ENCODE measurements around the gene ZNF444.
A peak's percentile ranks its signal among the peaks of the same experiment; 100 is the strongest.

ZNF444 gene

DNA sequence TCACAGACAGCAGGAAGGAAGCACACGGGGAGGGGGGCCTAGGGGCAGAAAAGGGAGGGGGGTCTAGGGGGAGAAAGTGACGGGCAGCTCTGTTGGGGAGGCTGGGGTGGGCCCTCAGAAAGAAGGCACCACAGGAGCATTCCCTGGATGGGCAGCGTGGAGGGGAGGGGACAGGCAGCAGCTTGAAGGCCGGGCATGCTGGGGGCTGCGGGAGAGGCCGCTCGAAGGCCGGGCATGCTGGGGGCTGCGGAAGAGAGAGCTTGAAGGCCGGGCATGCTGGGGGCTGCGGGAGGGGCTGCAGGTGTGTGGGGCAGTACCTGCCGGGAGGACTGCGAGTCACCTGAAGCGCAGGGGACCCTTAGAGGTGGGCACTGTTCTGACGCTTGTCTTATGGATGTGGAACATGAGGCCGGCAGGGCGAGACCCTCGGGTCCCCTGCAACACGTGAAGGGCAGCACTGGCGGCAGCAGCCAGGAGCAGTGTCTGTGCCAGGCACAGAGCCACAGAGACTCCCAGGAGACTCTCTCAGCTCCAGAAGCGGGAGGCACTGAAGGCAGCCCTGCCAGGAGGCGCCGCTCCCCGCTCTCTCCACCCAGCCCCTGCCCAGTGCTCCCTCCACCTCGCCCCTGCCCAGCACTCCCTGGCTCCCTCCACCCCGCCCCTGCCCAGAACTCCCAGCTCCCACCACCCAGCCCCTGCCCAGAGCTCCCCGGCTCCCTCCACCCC, 33.3 kb upstream of the ZNF444 start:
- DNase-seq (ENCODE audit: low read depth, low spot score) = no peak

DNA sequence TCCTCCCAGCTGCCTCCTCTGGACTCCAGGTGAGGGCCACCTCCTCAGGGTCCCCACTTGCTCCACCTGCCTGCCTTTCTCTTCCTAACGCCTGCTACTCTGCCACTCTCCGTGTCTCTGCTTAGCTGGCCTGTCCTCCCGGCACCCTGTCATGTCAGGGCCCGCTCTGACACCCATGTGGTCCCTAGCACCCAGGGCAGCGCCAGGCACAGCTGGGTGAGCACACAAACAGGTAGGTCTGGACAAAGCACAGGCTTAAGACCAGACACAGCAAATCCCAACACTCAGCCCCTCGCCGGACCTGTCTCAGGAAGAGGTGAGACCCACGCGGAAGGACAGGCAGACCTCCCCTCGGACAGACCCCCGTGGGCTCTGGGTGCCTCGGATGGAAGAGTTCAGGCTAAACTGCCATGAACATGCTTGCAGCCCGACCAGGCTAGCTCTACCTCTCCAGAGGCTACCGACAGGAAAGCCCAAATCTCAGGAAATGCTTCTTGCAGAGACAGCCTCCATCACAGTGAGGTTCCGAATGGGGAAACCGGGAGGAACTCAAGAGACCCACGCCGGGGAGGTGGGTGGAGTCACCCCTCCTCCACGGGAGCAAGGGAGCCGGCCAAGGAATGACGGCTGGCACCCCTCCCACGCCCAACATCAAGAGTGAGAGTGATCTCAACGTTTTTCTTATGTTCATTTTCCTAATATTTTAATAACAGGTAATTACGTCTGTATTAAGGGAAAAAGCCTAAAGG, 32.5 kb upstream of the ZNF444 start:
- no peak for DNase-seq (ENCODE audit: low read depth, low spot score)

DNA sequence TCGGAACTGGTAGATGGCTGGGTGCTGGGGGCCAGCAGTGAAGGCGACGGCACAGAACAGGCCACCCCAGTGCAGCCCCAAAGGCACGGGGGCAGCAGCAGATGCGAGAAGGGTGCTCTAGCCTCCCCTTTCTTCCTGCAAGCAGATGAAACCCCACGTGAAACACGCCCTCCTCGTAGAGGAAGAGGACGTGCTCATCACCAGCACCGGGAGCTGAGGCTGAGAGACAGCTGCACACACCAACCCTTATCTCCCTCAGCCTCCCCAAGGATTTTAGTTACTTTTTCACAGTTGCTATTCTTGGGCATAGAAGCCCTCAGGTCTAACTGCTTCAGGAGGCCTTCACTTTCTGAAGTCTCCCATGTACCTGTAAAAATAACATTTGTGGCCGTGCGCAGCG, 31.9 kb upstream of the ZNF444 start:
- no peak for DNase-seq (ENCODE audit: low read depth, low spot score)

DNA sequence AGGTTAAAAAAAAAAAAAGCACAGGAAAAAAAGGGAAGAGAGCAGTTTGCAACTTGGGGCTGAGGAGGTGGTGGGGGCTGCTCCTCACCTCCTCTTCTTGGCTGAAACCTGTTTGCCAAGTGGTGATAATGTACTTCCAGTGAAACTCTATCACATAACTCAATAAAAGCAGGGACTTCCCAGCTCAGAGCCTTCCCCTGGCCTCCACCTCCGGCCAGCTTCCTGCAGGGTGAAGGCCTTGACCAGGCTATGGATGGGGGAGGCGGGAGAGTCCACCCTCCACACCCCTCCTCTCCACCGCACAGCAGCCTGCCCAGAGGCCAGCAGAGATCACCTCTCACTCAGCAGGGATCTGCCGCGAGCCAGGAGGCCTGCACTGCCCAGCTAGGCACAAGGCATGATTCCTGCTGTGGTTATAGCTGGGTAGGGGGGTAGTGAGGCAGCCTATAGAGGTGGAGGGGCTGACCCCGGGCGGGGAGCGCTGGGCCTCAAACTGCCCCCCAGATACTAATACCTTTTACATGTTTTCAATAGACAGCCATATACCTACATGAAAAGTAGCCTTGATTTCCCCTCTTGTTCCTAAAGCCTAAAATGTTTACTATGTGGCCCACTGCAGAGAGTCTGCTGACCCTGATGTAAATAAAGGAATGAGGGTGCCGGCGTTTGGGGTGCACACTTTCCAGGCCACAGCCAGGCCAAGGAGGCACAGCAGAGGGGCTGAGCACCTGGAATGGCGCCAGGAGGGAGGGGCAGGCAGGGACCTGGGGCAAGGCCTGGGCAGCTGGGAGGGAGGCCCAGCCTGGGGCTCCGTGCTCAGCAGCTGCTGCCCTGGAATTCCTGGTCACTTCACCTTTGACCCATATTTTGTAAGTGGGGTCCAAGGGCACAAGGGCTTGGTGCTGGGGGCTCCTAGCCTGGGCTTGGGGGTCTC, 30.3 kb upstream of the ZNF444 start:
- peak; percentile 32 for DNase-seq (ENCODE audit: low read depth, low spot score)

DNA sequence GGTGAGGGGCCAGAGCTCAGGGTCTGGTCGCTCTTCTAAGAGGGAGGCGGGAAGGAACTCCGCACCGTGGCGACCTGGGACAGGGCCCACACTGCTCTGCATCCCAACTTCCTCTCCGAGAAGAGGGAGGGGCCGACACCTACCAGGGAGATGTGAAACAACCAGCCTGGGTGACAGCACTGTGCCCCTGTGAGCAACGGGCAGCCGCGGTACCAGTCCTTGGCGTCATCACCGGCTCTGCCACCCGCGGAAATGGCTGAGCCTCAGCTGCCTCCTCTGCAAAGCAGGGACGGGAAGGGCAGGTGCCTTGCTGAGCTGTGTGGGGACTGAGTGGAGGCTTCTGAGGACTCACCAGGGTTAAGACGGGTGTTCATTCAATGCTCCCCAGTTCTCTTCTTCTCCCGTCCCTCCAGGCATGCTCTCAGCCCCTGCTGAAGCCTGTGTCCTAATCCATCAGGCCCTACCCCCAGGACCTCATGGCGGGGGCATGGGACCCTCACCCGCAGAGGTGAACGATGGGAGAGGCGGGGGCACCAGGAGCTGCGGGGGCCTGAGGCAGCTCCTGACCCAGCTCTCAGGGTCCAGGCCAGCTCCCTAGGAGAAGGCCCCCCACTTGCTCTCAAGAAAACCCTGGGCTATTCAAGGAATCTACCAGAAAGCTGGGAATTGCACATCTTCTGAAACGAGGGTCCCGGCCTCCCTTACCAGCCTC, 29.3 kb upstream of the ZNF444 start:
- DNase-seq (ENCODE audit: low read depth, low spot score) = no peak

DNA sequence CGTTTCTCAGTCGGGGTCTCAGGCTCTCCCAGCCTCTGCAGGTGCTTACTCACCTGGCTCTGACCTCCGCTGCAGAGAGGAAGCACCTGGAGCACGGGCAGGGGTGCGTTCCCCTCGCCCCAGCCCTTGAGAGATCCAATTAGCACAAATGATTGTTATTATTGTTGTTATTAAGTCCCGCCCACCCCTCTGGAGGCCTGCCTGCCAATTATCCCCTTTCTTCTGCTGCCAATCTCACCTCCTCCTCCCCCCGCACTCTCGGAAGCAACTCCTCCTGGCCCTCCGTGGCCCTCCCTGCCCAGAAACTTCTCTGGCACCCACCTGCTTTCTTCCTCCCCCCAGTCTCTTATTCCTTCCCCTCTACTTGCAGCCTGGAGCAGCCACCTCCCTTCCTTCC, 28.8 kb upstream of the ZNF444 start:
- no peak for DNase-seq (ENCODE audit: low read depth, low spot score)

DNA sequence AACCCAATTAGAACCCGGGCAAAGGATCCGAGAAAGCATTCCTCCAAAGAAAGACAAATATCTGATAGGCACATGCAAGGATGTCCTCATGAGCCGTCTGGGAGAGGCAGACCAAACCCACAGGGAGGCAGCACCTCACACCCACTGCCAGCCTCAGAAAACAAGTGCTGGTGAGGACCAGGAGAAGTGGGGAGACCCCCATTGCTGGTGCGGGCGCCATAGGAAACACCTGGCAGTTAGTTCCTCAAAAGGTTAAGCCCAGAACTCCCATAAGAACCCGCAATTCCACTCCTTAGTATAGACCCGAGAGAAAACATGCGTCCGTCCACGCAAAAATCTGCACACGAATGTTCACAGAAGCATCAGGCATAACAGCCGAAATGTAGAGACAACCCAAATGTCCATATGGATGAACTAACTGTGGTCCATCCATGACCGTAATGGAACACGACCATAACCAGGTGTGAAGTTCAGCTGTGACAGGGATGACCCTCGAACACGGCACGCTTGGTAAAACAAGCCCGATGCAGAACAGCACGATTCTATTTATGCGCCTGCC, 27.9 kb upstream of the ZNF444 start:
- no peak for DNase-seq (ENCODE audit: low read depth, low spot score)

DNA sequence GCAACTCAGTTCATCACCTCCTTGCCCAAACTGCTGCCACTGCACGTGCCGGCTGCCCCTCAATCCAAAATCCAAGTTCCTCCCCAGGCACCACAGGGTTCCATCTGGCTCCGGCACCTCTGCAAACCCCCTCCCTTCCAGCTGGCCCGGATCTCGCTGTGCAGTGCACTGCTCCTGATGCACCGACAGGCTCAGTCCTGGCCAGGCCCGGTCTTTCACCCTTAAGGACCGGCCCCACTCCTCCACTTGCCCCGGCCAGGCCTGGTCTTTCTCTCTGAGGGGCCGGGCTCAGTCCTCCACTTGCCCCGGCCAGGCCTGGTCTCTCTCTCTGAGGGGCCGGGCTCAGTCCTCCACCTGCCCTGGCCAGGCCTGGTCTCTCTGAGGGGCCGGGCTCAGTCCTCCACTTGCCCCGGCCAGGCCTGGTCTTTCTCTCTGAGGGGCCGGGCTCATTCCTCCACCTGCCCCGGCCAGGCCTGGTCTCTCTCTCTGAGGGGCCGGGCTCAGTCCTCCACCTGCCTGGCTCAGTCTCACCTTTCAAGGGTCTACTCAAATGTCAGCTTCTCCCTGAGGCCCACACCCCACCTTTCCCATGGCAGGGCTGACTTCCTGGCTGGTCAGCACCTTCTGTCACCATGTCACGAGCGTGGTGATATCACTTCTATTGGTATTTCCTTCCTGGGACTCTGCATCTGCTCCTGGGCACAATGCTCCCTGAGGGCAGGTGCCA, 26.9 kb upstream of the ZNF444 start:
- no peak for DNase-seq (ENCODE audit: low read depth, low spot score)

DNA sequence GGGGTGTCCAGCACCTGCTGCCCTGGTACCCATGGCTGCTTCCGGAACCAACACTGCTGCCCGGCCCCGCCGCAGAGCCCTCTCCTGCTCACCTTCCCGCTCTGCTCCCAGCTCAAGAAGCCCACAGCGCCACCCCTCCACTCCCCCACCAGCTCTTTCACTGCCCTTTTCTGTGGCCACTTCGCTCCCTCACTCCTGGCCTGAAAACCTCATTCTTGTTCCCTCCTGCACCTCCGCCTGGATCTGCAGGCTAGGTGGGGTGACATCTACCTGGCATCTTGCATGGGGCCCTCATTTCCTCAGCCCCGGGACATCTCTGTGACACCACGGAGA, 26.3 kb upstream of the ZNF444 start:
- no peak for DNase-seq (ENCODE audit: low read depth, low spot score)

DNA sequence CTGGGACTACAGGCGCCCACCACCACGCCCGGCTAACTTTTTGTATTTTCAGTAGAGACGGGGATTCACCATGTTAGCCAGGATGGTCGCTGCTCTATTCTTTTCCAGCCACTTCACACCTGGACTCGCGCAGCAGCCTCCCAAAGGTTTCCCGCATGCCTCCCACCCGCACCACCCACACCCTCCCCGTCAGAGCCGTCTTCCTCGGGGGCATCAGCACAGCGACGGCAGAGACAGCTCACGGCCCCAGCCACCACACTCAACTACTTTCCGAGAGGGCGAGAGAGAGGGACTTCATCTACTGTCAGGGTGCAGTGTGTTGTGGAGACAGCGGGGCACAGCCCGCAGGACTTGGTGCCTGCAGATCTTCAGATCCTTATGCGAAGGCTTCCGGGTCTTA, 25.6 kb upstream of the ZNF444 start:
- DNase-seq (ENCODE audit: low read depth, low spot score) = no peak

DNA sequence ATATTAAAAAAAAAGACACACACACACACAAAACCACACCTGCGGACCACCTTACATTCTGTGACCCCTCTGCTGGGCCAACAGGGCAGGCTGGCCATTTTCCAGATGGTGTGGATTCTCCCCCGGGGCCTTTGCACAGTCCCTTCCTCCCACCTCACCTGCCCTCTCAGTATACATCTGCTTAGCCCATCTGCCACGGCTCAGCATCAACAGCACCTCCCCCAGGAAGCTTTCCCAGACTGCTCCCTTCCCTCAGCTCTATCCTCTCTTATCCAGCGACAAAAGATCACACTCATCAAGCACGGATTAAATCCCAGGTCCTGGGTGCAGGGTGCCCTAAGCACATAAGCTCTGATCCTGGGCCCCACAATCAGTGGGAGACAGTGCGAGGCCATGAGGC, 24.5 kb upstream of the ZNF444 start:
- no peak for DNase-seq (ENCODE audit: low read depth, low spot score)

DNA sequence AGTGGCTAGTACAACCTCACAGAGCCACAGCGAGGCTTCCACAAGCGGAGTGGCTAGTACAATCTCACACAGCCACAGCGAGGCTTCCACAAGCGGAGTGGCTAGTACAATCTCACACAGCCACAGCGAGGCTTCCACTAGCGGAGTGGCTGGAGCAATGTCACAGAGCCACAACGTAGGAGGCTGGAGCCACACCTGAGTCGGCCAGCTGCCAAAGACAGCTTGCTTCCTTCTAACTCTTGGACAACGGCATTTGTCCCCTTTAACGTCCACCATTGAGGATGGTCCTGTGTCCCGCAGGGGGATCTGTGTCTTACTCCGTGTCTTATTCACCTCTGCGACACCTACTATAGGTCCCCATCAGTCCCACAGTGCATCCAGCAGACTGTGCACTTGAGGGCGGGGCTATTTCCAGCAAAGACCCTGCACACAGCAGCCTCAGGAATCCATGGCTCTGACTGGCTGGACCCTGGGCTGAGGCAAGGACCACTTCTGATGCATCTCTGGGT, 23.7 kb upstream of the ZNF444 start:
- DNase-seq (ENCODE audit: low read depth, low spot score) = no peak

DNA sequence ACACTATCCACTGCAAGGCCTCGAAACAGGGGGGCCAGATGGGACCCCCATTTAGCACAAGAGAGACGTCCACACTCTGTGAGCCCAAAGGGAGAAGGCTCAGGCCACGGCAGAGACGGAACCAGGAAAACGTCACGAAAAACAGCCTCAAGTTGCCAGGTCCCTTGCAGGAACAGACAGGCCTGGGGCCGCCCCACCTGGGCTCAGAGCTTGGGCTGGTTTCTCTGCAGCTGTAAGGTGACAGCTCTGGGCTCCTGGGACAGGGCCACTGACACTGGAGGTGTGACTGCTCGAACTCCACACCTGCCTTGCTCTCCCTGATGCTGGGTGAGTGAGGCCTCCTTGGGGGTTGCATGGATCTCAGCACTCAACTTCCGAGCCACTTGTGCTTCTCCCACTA, 23.2 kb upstream of the ZNF444 start:
- no peak for DNase-seq (ENCODE audit: low read depth, low spot score)

DNA sequence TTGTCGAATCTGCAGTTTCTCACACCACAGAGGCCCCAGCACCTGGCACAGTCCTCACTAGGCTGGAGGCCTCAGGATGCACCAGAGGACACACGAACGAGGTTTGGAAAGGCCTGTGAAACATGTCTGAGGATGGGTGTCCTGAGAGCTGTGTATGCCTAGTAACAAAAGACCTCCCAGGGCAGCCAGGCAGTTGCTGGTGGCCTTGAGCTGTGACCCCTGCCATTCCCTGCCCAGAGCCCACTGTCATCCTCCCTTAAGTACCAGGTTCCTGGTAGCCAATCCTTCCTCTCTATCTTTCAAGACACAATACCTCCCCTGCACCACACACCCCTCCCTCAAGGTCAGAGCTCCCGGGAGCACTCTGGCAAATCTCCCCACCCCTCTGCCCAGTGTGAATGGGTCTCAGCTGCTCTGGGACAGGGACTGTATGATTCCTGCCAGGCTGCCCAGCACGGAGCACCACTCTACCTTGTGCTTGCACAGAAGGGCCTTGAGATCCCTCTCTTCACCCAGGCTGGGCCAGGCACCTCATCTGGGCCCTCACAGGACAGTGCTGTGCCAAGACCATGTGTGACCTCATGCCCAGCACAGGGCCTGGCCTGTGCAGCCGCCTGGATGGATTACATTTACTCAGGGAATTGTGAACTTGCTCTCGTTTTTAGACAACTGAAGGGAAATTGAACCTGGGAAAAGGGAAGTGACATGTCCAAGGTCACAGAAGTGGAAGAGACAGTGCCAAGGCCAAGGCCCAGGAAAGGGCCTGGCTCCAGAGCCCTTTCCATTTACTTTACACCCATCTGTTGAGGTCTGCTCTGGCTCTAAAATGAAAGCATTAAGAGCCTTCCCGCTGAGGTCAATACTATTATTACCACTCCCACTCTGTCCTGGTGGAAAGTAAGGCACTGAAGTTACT, 22.2 kb upstream of the ZNF444 start:
- no peak for DNase-seq (ENCODE audit: low read depth, low spot score)

DNA sequence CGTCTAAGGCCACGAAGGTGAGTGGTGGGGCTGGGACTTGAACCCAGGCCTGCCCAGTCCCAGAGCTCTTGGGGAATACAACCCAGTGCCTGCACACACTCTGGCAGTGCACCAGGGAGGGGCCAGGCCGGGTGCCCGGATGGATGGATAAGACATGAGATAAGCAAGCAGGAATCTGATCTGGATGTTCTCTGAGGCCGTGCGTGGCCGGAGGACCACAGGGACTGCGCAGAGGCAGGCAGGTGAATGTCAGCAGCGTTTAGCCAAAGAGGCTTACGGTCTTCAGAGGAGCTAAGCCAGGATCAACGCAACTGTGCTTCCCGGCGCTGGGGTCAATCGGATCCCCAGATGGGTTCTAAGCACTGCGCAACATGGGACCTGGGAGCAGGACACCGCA, 21.5 kb upstream of the ZNF444 start:
- no peak for DNase-seq (ENCODE audit: low read depth, low spot score)

DNA sequence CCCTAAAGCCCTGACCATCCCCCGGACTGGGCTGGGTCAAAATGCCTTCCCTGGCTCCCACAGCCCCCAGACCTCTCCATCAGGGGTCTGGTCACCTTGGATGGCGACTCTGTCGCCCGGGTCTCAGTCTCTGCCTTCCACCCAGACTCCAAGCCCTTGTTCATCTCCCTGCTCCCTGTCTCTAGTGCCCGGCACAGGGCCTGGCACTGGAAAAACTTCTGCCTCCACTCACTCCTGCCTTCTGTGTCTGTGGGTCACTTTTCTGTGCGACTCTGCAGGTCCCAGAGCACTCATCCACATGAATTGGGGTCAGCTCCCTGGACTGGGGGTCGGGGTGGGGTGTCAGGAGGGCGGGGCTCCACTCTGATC, 21.1 kb upstream of the ZNF444 start:
- DNase-seq (ENCODE audit: low read depth, low spot score) = no peak

DNA sequence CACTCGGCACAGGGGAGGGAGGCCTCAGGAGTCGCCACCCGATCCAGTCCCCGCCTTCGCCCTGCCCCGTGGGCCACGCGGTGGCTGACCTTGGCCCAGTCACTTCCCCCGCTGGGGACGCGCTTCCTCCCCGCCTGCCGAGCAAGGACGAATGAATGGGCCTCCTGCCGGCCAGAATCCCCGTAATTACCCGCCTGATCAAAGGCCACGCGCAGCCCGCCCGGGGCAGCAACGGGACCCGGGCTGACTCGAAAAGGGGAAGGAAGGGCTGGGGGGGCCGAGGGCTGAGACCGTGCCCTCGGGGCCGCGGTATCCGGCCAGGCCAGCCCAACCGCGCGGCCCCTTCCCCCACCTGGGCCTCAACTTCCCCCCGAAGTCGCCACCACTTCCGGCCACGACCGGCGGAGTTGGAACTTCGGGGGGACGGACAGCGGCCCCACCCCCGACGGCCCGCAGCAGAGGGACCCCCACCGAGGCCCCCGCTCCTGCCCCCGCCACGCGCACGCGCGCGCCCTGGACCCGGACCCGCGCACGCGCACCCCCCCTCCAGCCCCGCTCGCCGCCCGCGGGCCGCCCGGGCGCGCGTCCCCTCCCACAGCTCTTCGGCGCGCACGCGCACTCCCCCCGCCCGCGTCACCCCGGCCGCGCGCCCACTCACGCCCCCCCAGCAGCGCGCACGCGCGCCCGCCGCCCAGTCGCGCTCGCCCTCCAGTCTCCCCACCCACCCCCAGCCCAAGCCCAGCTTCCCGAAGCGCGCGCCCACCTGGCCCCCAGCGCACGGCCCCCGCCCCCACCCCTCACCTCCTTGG, 20.5 kb upstream of the ZNF444 start:
- no peak for DNase-seq (ENCODE audit: low read depth, low spot score)
